ENCODE measurements around the gene PSD4.

The PSD4 gene

DNA sequence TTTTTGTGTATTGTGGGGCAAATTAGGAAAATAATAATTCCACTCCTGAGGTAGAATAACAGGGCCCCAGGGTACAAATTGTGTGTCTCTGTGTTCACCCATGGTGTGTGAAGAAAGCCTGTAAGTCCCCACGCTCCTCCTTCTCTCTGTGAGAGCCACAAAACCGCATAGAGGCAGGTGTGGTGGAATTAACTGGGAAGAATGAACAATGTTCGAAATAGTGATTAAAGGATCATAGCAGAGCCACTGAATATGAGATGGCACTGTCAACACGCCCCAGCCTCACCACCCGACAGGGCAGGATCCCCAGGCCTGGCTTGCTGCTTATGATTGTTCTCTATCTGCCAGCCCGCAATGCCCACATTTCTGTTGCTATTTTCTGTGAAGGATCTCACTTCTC lies 32.3 kb upstream of the PSD4 start:
- no peak overlapping the region for H3K4me3 ChIP-seq (ENCODE audit: low read depth, low read length)

GRCh38 chr2:113142290-113142689 lies 31.5 kb upstream of the PSD4 start:
- no peaks in the 10 kb centered on the region for H3K27me3 ChIP-seq (ENCODE audit: insufficient read depth, low read depth, severe bottlenecking)
- no peak overlapping the region for H3K4me3 ChIP-seq (ENCODE audit: low read depth, low read length)
- TF ChIP-seq CTCF (IDR thresholded peaks at IDR 0.05; ENCODE audit: low read depth, low read length): no peak
- no peaks in the 10 kb centered on the region for H3K36me3 ChIP-seq
- no peak overlapping the region for H3K27ac ChIP-seq
- DNase-seq: no peak
- H3K9me3 ChIP-seq (ENCODE audit: severe bottlenecking): peaks cover 3% of the 10 kb centered on the region

More for the DNA sequence above, 32.3 kb upstream of the PSD4 start:
- DNase-seq: no peak
- Histone ChIP-seq H3K27me3 (ENCODE audit: insufficient read depth, low read depth, severe bottlenecking) (no peaks in the 10 kb centered on the region), H3K9me3 (ENCODE audit: severe bottlenecking) (peaks cover 3% of the 10 kb centered on the region), H3K27ac (no peak overlapping the region), H3K36me3 (no peaks in the 10 kb centered on the region)
- no peak for TF ChIP-seq CTCF (IDR thresholded peaks at IDR 0.05; ENCODE audit: low read depth, low read length)

DNA sequence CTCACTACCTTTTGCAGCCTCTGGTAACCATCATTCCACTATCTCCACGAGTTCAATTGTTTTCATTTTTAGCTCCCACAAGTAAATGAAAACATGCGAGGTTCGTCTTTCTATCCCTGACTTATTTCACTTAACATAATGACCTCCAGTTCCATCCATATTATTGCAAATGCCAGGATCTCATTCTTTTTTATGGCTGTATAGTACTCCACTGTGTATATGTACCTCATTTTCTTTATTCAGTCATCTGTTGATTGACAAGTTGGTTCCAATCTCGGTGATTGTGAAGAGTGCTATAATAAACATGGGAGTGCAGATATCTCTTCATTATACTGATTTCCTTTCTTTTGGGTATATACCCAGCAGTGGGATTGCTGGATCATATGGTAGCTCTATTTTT lies 29.5 kb upstream of the PSD4 start:
- no peak for TF ChIP-seq CTCF (IDR thresholded peaks at IDR 0.05; ENCODE audit: low read depth, low read length)
- H3K4me3 ChIP-seq (ENCODE audit: low read depth, low read length): no peak overlapping the region
- no peaks in the 10 kb centered on the region for H3K27me3 ChIP-seq (ENCODE audit: insufficient read depth, low read depth, severe bottlenecking)

DNA sequence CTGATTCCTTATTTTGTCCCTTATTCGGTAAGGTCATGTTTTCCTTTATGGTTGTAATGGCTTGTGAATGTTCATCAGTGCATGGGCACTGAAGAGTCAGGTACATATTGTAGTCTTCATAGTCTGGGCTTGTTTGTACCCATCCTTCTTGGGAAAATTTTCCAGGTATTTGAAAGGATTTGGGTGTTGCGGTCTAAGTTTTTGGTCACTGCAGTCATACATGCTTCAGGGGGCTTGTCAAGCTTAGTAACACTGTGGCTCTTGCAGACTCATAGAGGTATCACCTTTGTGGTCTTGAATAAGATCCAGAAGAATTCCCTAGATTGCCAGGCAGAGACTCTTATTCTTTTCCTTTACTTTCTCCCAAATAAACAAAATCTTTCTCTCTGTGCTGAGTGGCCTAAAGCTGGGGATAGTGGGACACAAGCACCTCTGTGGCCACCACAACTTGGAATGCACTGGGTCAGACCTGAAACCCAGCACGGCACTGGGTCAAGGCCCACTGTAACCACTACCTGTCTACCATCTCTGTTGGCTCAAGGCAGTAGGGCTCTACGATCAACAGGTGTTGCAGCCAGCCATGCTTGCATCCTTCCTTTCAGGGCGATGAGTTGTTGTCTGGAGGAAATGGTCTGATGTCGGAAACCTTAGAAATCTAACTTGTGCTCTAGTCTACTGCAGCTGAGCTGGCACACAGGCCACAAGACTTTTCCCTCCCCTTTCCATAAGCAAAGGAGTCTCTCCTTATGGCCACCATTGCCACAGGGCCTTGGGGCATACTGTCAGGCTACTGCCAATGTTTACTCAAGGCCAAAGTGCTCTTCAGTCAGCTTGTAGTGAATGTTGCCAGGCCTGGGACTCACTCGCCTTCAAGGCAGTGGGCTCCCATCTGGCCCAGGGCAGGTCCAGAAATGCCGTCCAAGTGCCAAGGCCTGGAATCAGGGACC lies 24.9 kb upstream of the PSD4 start:
- peaks cover 3% of the 10 kb centered on the region for H3K9me3 ChIP-seq (ENCODE audit: severe bottlenecking)
- no peak for DNase-seq
- TF ChIP-seq CTCF (IDR thresholded peaks at IDR 0.05; ENCODE audit: low read depth, low read length): no peak
- no peaks in the 10 kb centered on the region for H3K27me3 ChIP-seq (ENCODE audit: insufficient read depth, low read depth, severe bottlenecking)
- no peaks in the 10 kb centered on the region for H3K36me3 ChIP-seq
- H3K4me3 ChIP-seq (ENCODE audit: low read depth, low read length): no peak overlapping the region
- no peak overlapping the region for H3K27ac ChIP-seq

More for the DNA sequence above, 29.5 kb upstream of the PSD4 start:
- no peak overlapping the region for H3K27ac ChIP-seq
- H3K9me3 ChIP-seq (ENCODE audit: severe bottlenecking): peaks cover 3% of the 10 kb centered on the region
- no peaks in the 10 kb centered on the region for H3K36me3 ChIP-seq
- no peak for DNase-seq

GRCh38 chr2:113149553-113150257 lies 24.1 kb upstream of the PSD4 start:
- Histone ChIP-seq H3K27me3 (ENCODE audit: insufficient read depth, low read depth, severe bottlenecking) (no peaks in the 10 kb centered on the region), H3K4me3 (ENCODE audit: low read depth, low read length) (no peak overlapping the region), H3K36me3 (no peaks in the 10 kb centered on the region), H3K27ac (no peak overlapping the region), H3K9me3 (ENCODE audit: severe bottlenecking) (no peaks in the 10 kb centered on the region)
- no peak for TF ChIP-seq CTCF (IDR thresholded peaks at IDR 0.05; ENCODE audit: low read depth, low read length)
- no peak for DNase-seq
